HG02759 (cell line): ENCODE results near the gene SFMBT1.

Experiments used
- ATAC-seq: cut with Tn5 transposase; IDR thresholded peaks from one replicate; pipeline ENCODE4 v1.9.1; 2021; ENCODE audit warnings: mild to moderate bottlenecking, moderate library complexity; ENCODE audit not compliant: unreplicated experiment

Gene SFMBT1

DNA sequence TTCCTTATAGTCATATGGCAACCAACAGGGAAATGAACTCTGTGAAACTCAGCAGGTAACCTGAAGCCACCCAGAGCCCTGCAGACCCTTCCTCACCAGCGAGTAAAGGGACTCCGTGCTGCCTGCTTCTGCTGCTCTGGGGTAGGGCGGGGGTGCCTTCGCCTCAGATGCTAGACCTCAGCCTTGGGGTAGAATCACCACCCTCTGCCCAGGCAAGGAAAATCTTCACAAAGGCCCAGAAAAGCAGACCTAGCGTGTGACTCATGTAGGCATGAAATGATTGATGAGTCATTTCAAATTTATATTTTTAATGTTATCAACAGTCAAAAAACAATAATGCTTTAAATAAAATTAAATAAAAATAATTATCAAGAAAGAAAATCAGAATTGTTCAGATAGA lies 155.1 kb downstream of the SFMBT1 start:
- ATAC-seq = no peak

DNA sequence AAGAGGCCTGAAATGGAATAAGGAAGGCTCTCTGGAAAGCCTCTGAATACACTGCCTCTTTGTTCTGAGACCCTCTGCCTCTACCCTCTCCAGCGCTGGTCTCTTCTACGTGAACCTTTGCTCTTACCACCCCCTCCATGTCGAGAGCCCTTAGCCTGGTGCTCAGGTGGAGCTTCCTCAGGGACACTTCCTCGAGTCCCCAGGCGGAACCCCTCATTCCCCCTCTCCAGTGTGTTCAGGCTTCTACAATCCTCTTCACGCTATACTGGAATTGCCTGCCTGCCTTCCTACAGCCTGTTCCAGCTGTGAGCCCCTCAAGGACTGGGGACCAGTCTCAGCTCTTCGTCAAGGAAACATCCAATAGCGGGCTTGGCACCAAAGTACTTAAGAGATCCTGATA lies 156.0 kb downstream of the SFMBT1 start:
- ATAC-seq = no peak

DNA sequence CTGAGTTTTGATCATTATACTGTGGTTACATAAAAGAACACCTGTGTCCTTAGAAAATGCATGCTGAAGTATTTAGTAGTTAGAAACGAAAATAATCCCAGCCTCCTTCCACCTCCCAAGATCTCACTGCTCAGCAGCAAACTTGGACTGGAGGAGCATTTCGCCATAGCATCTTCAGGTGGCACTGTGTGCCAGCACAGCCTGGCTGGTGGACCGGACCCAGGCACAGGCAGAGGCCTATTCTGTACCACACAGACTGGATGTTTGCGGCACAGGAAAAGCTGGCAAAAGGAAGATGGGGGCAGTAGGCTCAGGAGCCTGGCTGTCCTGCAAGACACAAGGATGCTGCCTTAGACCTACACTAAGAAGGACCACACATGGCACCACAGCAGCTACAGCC lies 158.7 kb downstream of the SFMBT1 start:
- ATAC-seq = no peak

DNA sequence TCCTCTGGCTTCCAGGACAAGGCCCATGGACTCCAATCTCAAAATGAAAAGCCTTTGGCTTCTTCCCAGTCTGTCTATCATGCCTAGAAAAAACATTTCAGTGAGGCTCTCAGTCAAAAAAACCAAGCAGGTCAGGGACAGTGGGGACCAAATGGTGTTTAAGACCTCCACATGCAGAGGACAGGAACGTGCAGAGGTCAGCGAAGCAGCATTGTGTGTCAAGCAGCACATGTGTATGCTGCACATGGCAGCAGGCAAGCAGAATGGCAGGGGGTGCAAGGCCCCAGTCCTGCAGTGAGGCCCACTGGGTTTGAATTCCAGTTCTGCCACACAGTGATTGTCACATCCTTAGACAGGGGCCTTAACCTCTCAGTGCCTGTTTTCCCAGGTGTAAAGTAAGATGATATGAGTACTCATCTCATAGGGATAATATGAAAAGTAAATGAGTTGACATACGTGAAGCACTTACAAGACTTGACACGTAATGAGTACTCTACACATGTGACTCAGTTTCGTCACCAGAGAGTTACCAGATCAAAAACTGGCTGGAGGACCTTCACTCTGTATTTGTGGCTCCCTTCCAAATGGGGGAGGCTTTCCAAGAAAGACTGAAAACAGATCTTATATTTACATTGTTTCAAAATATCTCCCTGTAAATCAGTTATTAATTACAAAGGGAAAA lies 159.7 kb downstream of the SFMBT1 start:
- no peak for ATAC-seq

DNA sequence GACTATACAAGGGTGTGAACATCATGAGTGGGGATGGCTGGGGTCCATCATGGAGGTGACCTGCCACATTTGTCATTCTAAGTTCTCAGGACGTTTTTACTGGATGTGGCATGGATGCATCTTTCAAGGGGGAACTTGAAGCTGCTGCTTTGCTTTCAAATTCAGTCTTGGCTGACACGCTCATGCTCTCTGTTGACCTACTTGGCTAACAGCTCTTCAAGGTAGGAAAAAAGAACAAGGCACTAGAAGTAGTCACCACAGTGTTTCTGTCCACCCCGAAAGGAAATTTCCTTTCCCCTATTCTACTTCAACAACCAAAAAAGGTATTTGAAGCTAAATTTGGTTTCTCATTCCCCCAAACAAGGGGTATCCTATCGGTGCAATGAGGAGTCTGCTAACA lies 163.5 kb downstream of the SFMBT1 start:
- no peak for ATAC-seq

DNA sequence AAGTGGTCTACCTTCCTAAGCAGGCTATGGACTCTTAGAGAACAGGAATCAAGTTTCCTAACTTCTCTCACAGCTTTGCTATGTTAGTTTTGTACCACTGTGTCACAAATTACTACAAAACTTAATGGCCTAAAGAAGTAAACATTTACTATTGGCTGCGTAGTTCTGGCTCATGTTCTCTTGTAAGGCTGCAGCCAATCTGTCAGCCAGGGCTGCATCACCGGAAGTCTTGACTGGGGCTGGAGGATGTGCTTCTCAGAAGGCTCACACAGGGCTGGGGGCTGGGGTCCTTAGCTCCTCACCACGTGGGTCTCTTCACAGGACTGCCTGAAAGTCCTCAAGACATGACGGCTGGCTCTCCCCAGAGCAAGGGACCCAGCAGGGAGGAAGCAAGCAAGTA lies 164.0 kb downstream of the SFMBT1 start:
- no peak for ATAC-seq

DNA sequence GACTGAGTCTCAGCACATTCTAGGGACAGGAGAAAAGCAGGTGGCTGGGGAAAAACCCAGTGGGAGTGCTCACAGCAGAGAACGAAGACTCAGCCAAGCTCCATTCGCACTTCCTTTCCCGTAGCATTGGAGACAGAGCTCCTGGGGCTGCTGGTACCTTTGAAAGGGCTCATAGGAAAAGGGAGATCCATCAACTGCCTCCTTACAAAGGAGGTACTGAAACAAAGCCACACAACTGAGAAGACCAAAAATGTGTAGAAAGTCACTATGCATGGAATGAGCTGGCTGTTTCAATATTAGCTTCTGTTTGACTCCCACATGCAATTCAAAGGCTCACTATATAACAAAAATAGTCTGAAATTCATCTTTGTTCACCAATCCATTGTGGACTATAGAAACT lies 165.4 kb downstream of the SFMBT1 start:
- ATAC-seq = peak; percentile 73

DNA sequence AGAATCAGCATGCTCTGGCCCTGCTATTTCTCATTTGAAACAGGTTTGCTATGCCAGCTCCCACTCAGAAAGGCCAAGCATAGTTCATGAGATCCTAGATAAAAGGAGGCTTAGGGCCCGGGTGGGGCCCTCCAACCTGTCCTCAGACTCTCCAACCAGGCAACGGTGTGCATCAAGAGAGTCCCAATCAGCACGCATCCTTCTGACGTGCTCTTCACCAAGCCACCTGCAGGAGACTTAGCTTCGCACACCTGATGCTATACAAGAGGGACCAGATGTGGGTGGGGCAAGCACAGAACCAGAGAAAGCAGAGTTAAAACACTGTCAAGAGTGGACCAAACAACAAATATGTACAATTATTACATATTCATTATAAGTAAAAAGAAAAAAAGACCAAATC lies 165.8 kb downstream of the SFMBT1 start:
- ATAC-seq = peak; percentile 32

DNA sequence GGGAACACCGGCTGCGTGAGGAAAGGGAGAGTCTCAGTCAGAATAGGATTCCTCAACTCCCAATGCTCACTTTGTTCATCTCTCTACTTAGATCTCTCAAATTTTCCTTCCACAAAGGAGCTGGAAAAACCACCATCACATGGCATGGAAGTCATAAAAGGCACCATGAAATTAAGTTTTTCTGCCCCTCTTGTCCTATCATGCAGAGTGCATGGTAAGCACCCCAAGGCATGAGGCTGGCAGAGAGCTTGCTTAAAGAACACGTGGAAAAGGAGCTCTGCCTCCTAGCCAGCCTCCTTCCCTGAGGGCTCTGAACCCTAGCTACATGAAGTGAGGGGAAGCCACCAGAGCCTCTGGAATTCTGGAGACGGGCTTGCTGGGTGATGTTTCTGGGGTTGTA lies 166.3 kb downstream of the SFMBT1 start:
- ATAC-seq = no peak

DNA sequence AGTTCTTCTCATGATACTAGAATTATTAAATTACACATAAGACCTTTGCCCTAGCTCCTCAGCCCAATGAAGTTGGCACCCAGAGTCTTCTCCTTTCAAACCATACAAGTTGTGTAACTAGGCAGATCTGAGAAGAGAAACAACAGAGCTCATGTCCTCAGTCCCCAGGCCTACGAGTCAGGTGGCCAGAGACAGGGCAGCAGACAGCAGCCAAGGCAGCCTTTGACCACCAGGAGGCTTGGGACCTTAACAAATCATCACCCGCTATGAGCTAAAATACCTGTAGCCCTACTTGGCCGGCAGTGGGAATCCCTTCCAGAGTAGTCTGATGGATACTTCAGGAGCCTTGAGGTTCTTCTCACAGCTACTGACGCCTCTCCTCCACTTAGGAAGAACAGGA lies 166.8 kb downstream of the SFMBT1 start:
- ATAC-seq = no peak

DNA sequence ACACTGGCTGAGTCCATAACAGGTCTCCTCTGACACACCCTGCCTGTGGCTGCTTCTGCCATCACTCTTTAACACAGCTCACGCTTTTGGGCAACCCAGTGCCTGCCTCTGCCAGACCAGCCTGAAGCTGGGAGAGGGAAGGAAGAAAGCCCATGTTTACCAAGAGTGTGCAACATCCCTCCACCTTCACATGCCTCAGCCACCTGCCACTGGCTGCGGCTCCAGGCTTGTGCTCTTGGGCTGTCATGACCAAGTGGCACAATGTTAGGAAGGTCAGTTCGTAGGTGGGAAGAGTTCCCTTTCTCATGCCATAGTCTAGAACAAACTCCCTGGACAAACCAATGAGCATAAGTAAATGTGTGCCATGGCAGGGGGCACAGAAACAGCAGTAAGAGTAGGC lies 168.8 kb downstream of the SFMBT1 start:
- ATAC-seq = no peak

DNA sequence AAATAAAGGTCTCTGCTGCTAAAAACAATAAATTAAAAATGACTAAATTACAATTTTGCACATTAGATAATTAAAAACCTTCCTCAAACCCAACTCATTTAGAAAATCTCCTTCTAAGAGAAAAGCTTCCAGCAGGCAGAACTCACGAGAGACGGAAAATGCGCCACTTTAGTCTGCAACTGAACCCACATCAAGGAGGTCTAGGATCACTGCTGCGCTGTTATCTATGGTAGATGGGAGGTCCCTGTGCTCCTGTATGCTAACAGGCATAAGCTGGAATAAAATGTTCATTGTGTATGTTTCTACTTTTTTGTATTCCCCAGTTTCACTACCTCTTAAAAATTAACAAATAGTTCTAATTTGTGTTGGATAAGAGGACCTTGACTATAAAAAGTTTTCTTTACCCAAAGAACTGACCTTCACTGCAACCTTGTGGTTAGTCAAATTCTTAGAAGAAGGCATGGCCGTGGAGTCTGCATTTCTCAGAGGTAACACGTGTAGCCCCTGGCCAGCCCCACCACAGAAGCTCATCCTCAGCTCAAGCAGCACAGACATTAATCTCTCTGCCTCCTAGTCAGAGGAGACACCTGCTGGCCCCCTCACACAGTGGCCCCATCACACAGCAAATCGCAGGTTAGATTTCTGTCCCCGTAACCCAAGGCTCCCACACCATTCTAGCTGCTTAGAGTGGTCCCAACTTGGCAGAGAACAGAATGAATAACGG lies 170.8 kb downstream of the SFMBT1 start:
- no peak for ATAC-seq

DNA sequence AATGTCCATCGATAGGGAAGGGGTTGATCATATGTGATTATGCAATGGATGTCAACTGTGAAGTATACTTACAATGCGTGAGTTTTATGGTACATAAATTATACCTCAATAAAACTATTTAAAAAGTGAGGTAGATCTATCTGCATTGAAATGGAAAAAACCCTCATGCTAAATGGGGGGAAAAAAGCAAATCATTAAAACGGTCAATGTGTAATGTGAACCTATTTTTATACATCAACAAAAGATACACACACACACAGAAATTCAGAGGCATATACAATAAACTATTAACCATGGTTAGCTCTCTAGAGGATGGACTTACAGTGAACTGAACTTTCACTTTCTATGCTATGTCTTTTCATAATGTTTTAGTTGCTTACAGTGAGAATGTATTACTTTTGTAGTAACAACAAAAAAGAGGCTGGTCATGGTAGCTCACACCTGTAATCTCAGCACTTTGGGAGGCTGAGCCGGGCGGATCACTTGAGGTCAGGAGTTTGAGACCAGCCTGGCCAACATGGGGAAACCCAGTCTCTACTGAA lies 171.6 kb downstream of the SFMBT1 start:
- ATAC-seq = no peak

DNA sequence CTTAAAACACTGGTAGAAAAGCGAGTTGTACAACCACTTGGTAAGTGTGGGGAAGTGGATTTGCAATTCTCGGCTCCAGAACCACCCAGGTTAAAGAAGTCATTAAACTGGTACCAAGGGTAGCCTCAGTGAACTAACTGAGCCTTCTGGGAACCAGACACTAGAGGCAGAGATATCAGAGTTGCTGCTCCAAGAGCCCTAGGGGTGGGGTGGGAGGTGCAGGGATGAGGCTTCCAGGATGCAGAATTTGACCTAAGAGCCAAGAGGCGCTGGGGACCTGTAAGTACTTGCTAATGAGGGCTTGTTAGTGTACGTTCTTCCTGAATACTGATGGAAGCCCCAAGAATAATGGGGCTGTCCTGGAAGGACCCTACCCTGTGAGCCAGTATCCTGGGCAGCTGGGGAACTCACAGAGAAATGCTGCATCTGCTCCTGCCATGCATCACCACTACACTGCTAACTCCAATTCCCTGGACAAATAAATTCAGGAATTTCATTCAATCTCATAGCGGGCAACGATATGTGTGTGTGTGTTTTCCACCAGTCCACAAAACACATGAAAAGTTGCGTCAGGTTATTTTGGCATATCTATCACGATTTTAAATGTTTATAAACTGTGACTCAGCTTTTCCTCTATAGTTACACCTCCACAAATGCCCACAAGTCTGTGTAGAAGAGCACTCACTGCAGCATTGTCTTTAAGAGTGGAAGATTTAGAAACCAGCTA lies 172.3 kb downstream of the SFMBT1 start:
- no peak for ATAC-seq

DNA sequence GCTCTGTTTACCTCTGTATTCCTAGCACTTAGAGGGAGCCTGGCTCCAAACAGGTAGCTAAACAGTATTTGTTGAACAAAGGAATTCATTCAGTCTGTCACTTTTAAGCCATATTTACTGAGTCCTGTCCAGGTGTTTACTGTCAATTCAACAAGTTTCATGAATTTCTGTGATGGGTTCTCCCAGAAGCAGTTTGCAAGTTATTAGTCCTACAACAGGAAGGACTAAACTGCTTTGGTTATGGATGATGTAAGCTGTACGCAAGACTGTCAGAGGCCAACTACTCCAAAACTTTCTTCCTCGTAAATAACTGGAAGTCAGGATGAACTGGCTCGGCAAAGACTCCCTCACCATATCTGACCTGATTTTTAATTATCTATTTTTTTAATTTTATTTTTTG lies 173.6 kb downstream of the SFMBT1 start:
- no peak for ATAC-seq

DNA sequence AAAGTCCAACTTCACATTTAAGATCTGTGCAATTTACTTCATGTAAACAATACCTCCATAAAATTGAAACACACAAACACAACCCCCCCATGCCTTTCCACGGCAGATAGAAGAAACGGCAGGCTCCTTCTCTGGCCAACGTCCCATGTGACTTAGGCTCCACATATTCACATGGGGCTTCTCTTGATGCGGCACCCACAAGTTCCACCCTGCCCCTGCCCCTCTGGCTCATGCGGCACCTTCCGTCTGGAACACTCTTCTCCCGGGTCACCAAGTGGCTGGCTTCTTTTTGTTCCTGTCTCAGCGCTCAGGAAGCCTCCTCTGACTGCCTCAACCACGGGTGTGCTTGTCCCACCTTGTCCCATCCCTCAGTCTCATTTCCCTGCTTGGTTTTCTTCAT lies 174.1 kb downstream of the SFMBT1 start:
- ATAC-seq = no peak

DNA sequence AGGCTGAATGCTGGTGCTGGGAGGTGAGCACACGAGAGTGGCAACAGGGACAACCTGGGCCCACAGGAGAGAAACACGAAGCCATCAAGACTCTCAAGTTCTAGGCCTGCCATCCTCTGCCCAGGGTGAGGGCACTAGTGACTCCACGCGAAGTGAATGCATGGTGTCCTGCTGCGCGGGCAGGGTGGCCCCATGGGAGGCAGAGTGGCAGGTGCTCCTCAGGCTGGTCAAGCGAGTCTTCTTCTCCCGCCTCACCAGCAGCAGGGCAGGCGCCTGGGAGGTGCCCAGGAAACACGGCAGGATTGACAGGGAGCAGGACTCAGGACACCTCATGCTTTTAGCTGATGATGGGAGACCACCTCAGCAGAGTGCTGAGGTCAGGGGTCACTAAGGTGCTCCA lies 175.4 kb downstream of the SFMBT1 start:
- no peak for ATAC-seq

DNA sequence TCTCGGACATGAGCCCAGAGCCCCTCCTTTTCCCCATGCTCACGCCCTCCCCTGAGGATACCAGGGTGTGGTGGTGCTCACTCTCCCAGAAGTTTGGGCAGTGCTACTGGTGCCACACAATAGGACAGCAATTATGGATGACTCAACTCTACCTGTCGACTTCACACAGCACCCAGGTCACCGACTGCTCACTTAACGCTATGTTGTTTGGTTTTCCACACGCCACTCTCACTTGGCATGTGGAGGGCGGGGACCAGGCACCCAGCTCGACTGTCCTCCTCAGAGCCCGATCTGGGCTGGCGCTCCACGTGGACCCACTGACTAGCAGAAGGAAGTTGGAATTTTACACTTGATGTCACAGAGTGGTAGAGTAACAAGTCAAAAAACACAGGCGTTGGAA lies 179.4 kb downstream of the SFMBT1 start:
- ATAC-seq = no peak

DNA sequence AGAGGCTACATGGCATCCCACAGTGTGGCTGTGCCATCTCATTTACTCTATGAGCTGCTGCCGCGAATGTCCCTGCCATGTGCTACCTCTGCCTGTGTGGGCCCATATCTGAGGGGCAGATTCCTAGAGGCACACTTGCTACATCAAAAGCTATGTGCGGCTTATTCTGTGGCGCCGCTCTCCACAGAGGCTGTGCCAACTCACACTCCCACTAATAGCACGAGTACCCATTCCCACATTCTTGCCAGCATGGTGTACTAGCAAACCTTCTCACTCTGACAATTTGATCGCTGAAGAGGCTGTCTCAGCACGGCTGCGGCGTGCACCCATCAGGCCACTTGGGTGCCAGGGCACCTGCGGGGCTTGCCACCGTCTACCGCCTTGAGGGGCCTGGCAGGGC lies 179.9 kb downstream of the SFMBT1 start:
- ATAC-seq = no peak

DNA sequence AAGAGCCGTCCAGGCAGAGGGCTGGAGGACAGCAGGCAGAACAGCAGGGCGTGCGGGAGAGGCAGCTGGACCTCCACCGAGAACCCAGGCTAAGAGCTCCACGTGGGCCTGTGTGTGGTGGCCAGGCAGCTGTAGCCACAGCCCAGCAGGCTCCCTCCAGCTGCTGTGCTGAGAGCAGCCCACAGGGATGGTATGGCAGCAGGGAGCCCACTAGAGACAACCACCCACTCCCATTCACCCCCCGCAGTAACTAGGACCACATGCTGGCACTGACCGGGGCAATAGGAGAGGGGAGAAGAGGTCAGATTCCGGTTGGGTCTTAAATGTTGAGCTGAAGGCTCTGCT lies 185.5 kb downstream of the SFMBT1 start:
- ATAC-seq = no peak

DNA sequence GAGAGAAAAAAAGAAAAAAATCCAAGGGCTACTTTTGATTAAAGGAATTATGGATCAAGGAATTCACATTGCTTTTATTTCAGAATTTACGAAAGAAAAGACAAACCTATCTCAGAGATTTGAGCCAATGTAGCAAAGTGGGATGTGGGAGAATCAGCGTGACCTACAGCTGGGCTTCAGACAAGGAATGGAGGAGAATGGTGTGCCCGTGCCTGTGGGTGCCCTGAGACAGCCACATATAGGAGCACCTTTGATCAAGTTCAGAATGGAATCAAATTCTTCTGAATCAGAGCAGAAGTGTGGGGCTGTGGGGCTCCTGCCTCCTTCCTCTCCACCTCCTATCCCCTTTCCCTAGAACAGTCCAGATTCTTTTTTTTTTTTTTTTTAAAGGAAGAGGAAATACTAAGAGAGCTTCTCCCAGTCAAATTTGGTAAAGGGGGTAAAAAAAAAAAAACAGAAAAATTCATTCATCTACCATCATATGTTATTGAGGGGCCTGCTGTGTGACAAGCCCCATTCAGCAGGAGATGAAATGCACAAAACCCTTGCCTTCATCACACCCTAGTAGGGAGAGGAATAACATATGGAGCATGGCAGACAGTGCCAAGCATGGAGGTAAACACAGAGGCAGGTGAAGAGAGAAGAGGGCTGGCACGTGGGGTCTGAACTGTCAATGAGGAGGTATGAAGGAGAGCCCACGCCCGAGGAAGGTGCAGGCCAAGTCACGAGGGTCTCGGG lies 186.0 kb downstream of the SFMBT1 start:
- ATAC-seq = no peak
